Measurements from ENCODE around the gene SERPINA7.
"Not testable (repeated sequence)": the region's sequence is repeated elsewhere in the genome, so short reads cannot be mapped to it uniquely, and the experiment has no call there.

The SERPINA7 gene

GRCh38 chrX:106000203-106000602 is 38.3 kb downstream of the SERPINA7 start:
- Histone ChIP-seq H3K27me3 (ENCODE audit: insufficient read depth, low read length, poor library complexity, severe bottlenecking) (no peaks in the 10 kb centered on the region), H3K4me2 (ENCODE audit: low read depth, low read length, poor library complexity, severe bottlenecking) (no peak overlapping the region), H3F3A (ENCODE audit: low read depth) (no peaks in the 10 kb centered on the region), H2AFZ (ENCODE audit: low read length) (no peak overlapping the region), H4K20me1 (ENCODE audit: insufficient read depth, low read length, poor library complexity, severe bottlenecking) (no peaks in the 10 kb centered on the region), H3K9ac (ENCODE audit: low read depth, low read length, poor library complexity, severe bottlenecking) (no peak overlapping the region), H3K4me3 (ENCODE audit: low read length, poor library complexity, severe bottlenecking) (no peak overlapping the region), H3K9me2 (replicated peaks; ENCODE audit: low read depth, low read length) (no peaks in the 10 kb centered on the region), H3K79me2 (ENCODE audit: insufficient read depth, low read length) (no peaks in the 10 kb centered on the region), H3K9me3 (ENCODE audit: insufficient read depth, low read depth, low read length) (no peaks in the 10 kb centered on the region), H3K4me1 (ENCODE audit: insufficient read depth, low read length, poor library complexity, severe bottlenecking) (no peaks in the 10 kb centered on the region), H3K36me3 (ENCODE audit: insufficient read depth, low read length) (no peaks in the 10 kb centered on the region)
- TF ChIP-seq, protein P1, sequence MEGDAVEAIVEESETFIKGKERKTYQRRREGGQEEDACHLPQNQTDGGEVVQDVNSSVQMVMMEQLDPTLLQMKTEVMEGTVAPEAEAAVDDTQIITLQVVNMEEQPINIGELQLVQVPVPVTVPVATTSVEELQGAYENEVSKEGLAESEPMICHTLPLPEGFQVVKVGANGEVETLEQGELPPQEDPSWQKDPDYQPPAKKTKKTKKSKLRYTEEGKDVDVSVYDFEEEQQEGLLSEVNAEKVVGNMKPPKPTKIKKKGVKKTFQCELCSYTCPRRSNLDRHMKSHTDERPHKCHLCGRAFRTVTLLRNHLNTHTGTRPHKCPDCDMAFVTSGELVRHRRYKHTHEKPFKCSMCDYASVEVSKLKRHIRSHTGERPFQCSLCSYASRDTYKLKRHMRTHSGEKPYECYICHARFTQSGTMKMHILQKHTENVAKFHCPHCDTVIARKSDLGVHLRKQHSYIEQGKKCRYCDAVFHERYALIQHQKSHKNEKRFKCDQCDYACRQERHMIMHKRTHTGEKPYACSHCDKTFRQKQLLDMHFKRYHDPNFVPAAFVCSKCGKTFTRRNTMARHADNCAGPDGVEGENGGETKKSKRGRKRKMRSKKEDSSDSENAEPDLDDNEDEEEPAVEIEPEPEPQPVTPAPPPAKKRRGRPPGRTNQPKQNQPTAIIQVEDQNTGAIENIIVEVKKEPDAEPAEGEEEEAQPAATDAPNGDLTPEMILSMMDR (conservative IDR thresholded peaks at IDR 0.05; ENCODE audit: low read length): no peak
- no peak for TF ChIP-seq EZH2phosphoT487 (IDR thresholded peaks at IDR 0.05; ENCODE audit: borderline replicate concordance)

- Histone ChIP-seq H3K4me3 (ENCODE audit: low read length, poor library complexity, severe bottlenecking) (no peak overlapping the region), H4K20me1 (ENCODE audit: insufficient read depth, low read length, poor library complexity, severe bottlenecking) (no peaks in the 10 kb centered on the region), H3K27me3 (ENCODE audit: insufficient read depth, low read length, poor library complexity, severe bottlenecking) (no peaks in the 10 kb centered on the region), H3K4me1 (ENCODE audit: insufficient read depth, low read length, poor library complexity, severe bottlenecking) (no peaks in the 10 kb centered on the region), H3K36me3 (ENCODE audit: insufficient read depth, low read length) (no peaks in the 10 kb centered on the region), H3F3A (ENCODE audit: low read depth) (no peaks in the 10 kb centered on the region), H3K9me2 (replicated peaks; ENCODE audit: low read depth, low read length) (no peaks in the 10 kb centered on the region), H2AFZ (ENCODE audit: low read length) (no peak overlapping the region), H3K79me2 (ENCODE audit: insufficient read depth, low read length) (no peaks in the 10 kb centered on the region), H3K4me2 (ENCODE audit: low read depth, low read length, poor library complexity, severe bottlenecking) (no peak overlapping the region), H3K9ac (ENCODE audit: low read depth, low read length, poor library complexity, severe bottlenecking) (no peak overlapping the region), H3K9me3 (ENCODE audit: insufficient read depth, low read depth, low read length) (no peaks in the 10 kb centered on the region)
- TF ChIP-seq EZH2phosphoT487 (IDR thresholded peaks at IDR 0.05; ENCODE audit: borderline replicate concordance): no peak
- TF ChIP-seq, protein P1 (conservative IDR thresholded peaks at IDR 0.05; ENCODE audit: low read length): no peak
These were observed 39.2 kb downstream of the SERPINA7 start for GRCh38 chrX:105999294-105999693.

- H3K79me2 ChIP-seq (ENCODE audit: insufficient read depth, low read length); H2AFZ ChIP-seq (ENCODE audit: low read length); H3F3A ChIP-seq (ENCODE audit: low read depth); H4K20me1 ChIP-seq (ENCODE audit: insufficient read depth, low read length, poor library complexity, severe bottlenecking); H3K4me1 ChIP-seq (ENCODE audit: insufficient read depth, low read length, poor library complexity, severe bottlenecking); H3K27me3 ChIP-seq (ENCODE audit: insufficient read depth, low read length, poor library complexity, severe bottlenecking); H3K36me3 ChIP-seq (ENCODE audit: insufficient read depth, low read length); H3K9me3 ChIP-seq (ENCODE audit: insufficient read depth, low read depth, low read length); H3K9me2 ChIP-seq (replicated peaks; ENCODE audit: low read depth, low read length); H3K9ac ChIP-seq (ENCODE audit: low read depth, low read length, poor library complexity, severe bottlenecking); H3K4me2 ChIP-seq (ENCODE audit: low read depth, low read length, poor library complexity, severe bottlenecking); H3K4me3 ChIP-seq (ENCODE audit: low read length, poor library complexity, severe bottlenecking): not testable (repeated sequence)
These were observed 50.0 kb downstream of the SERPINA7 start for GRCh38 chrX:105988487-105988886.
